Transverse colon (tissue), 4 donors: Measurements from ENCODE around the gene LRRC38. TPM values are rescaled to one million over a fixed set of nuclear protein-coding genes. Genes with fewer than 3 reads are reported as not detected.

ENCODE experiments used
- DNase-seq: peaks from one replicate; pipeline ENCODE4 v3.0.0-alpha.2; 2019
- H3K27ac ChIP-seq, 4 donors: fragments of 200-600 bp; sonication (generic); 2 replicates each; pipeline ENCODE4 v1.5.1; 2016 to 2018; ENCODE audit warnings: inconsistent platforms in 4 of 4
- H3K27me3 ChIP-seq: fragments of 200-600 bp; sonication (generic); 2 replicates; pipeline ENCODE4 v1.5.1; 2017; ENCODE audit warnings: inconsistent platforms
- H3K36me3 ChIP-seq, 4 donors: fragments of 200-600 bp; sonication (generic); 2 replicates each; pipeline ENCODE4 v1.5.1; 2017 to 2019; ENCODE audit warnings: inconsistent platforms in 4 of 4
- H3K4me1 ChIP-seq, 4 donors: fragments of 200-600 bp; sonication (generic); 2 replicates each; pipeline ENCODE4 v1.5.1; 2017 to 2020; ENCODE audit warnings: inconsistent platforms in 4 of 4
- H3K4me3 ChIP-seq, 4 donors: fragments of 200-600 bp; sonication (generic); 1 replicate in 1 of 4; 2 replicates in 3 of 4; pipeline versions ENCODE4 v1.5.1 to v1.6.1; 2017 to 2019; ENCODE audit warnings: inconsistent platforms in 4 of 4
- H3K9me3 ChIP-seq, 2 donors: fragments of 200-600 bp; sonication (generic); 2 replicates each; pipeline ENCODE4 v1.5.1; 2017 to 2019; ENCODE audit warnings: inconsistent platforms in 2 of 2
- CTCF ChIP-seq, 5 experiments: fragments of 200-600 bp in 3 of 5; fragments of 450-650 bp in 2 of 5; sonication (generic) in 3 of 5; IDR thresholded peaks; 1 replicate in 2 of 5; 2 replicates in 3 of 5; pipeline ENCODE4 v1.5.1; 2016 to 2017; ENCODE audit warnings: antibody characterized with exemption in 5 of 5, inconsistent platforms in 3 of 5, mild to moderate bottlenecking in 2 of 5, moderate library complexity in 1 of 5
- EP300 ChIP-seq: sonication (generic); formaldehyde crosslinking; IDR thresholded peaks from one replicate; pipeline ENCODE4 v1.6.1; 2017; ENCODE audit warnings: antibody characterized with exemption, low read depth
- POLR2A ChIP-seq: fragments of 450-650 bp; IDR thresholded peaks from one replicate; pipeline ENCODE4 v1.6.1; 2016; ENCODE audit warnings: antibody characterized with exemption, mild to moderate bottlenecking, moderate library complexity
- POLR2AphosphoS5 ChIP-seq, 3 donors: sonication (generic); formaldehyde crosslinking; IDR thresholded peaks; one replicate each; pipeline ENCODE4 v1.6.1; 2016; ENCODE audit warnings: antibody characterized with exemption in 3 of 3
- WGBS, 2 donors: methylation state at CpG; one replicate each; pipeline ENCODE4 v1.1.5; 2018; ENCODE audit warnings: low coverage in 1 of 2; 5-methylcytosine and 5-hydroxymethylcytosine counted together
- in situ Hi-C, 4 donors: fragments of 200-750 bp; cut with MboI; loops; one replicate each; pipeline versions ENCODE4 v1.15.0 to v1.15.1; 2017; ENCODE audit warnings: low sequenced_read_pairs in 3 of 4, low pct_ligation_motif_present in 1 of 4, low pct_unique_long_range_greater_than_20kb in 1 of 4
- intact Hi-C: fragments of 100-400 bp; cut with DNase I; formaldehyde crosslinking; loops from one replicate; pipeline ENCODE4 v1.15.1; 2023; ENCODE audit warnings: low total_unique reads
- total RNA-seq, 4 donors: library from RNA; depleted of rRNA; stranded (reverse); fragments of >200 nt; gene quantifications; one replicate each; pipeline ENCODE4 v1.1.0, GENCODE V29; 2016

LRRC38 gene
- total RNA-seq, 4 donors from 2014 or later: not detected

- WGBS, 2 donors: 33 to 61% methylated on average over 1 of the region's 1 CpG
- no peak for DNase-seq
- Histone ChIP-seq H3K36me3 (no peaks in the 10 kb centered on the region), H3K4me3 (no peak overlapping the region), H3K4me1 (no peaks in the 10 kb centered on the region), H3K9me3 (no peaks in the 10 kb centered on the region), H3K27me3 (no peaks in the 10 kb centered on the region), H3K27ac (no peak overlapping the region)
- TF ChIP-seq CTCF (IDR thresholded peaks at IDR 0.05) (no peak), EP300 (no peak), POLR2A (no peak)
- intact Hi-C loops (no loop called here), in situ Hi-C loops (no loop called here)
These were observed 48.3 kb downstream of the LRRC38 start for GRCh38 chr1:13465515-13465914.

DNA sequence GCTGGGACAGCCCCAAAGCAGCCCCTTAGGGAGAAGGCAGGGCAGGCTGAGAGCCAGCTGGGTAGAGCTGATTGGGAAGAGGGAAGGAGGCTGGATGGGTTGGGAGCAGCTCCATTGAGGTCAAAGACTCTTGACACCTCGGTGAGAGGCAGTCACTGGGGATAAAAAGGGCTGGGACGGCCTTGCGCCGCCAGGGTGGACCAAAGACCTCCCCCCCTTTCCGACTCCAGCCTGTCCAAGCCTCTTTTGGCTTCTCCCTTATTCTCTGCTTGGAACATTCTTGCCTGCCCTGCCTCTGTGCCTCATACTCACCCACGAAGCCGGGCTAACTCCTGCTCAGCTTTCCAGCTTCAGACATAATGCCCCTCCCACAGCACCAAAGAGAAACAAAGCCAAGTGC lies 51.1 kb downstream of the LRRC38 start:
- Histone ChIP-seq H3K4me3 (no peak overlapping the region), H3K27me3 (no peaks in the 10 kb centered on the region), H3K27ac (no peak overlapping the region), H3K4me1 (no peaks in the 10 kb centered on the region), H3K9me3 (no peaks in the 10 kb centered on the region), H3K36me3 (no peaks in the 10 kb centered on the region)
- 58% methylated on average over 7 of the region's 7 CpGs; no CpG with 5 or more reads in 1 of the 2 donors for WGBS, 2 donors
- in situ Hi-C loops: no loop called here
- intact Hi-C loops: no loop called here
- no peak for TF ChIP-seq EP300
- no peak for TF ChIP-seq CTCF (IDR thresholded peaks at IDR 0.05)
- TF ChIP-seq POLR2A: no peak
- TF ChIP-seq POLR2AphosphoS5 (IDR thresholded peaks at IDR 0.05): no peak
- DNase-seq: no peak

DNA sequence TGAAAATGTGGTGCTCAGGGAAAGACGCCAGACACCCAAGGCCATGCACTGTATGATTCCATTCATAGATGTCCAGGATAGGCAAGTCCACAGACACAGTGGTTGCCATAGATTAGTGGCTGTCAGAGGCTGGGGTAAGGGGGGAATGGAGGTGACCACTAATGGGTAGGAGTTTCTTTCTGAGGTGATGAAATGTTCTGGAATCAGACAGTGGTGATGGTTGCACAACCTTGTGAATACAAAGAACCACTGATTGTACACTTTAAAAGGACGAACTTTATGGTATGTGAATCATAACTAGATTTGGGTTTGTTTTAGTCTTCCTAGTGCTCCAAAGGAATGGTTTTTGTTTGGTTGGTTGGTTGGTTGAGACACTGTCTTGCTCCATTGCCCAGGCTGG lies 51.8 kb downstream of the LRRC38 start:
- H3K4me3 ChIP-seq: no peak overlapping the region
- TF ChIP-seq POLR2A: no peak
- TF ChIP-seq EP300: no peak
- no peak for TF ChIP-seq CTCF (IDR thresholded peaks at IDR 0.05)
- TF ChIP-seq POLR2AphosphoS5 (IDR thresholded peaks at IDR 0.05): no peak
- DNase-seq: no peak
- no peaks in the 10 kb centered on the region for H3K4me1 ChIP-seq
- in situ Hi-C loops: no loop called here
- intact Hi-C loops: no loop called here
- H3K27ac ChIP-seq: no peak overlapping the region
- no peaks in the 10 kb centered on the region for H3K36me3 ChIP-seq
- H3K27me3 ChIP-seq: peaks cover under 1% of the 10 kb centered on the region
- no peaks in the 10 kb centered on the region for H3K9me3 ChIP-seq
- WGBS, 2 donors: 54% methylated on average over 2 of the region's 2 CpGs; no CpG with 5 or more reads in 1 of the 2 donors

- DNase-seq: no peak
- no peak for TF ChIP-seq POLR2A
- no peak for TF ChIP-seq EP300
- no peak for TF ChIP-seq POLR2AphosphoS5 (IDR thresholded peaks at IDR 0.05)
- TF ChIP-seq CTCF (IDR thresholded peaks at IDR 0.05): no peak
- in situ Hi-C loops (no loop called here), intact Hi-C loops (no loop called here)
- H3K27me3 ChIP-seq: peaks cover 19% of the 10 kb centered on the region
- no peaks in the 10 kb centered on the region for H3K36me3 ChIP-seq
- H3K27ac ChIP-seq: no peak overlapping the region
- H3K9me3 ChIP-seq: no peaks in the 10 kb centered on the region
- H3K4me3 ChIP-seq: no peak overlapping the region
- 45 to 59% methylated on average over 11 to 15 of the region's 15 CpGs for WGBS, 2 donors
- H3K4me1 ChIP-seq: no peaks in the 10 kb centered on the region
These were observed 56.8 kb downstream of the LRRC38 start for GRCh38 chr1:13456904-13457532.
